T1000 (cell line): ENCODE data around the gene ASIC2.

Experiments
- DNase-seq: peaks from one replicate; lab custom pipeline; 2025; ENCODE audit warnings: mixed read lengths; lab: John Stamatoyannopoulos, UW

ASIC2 gene

GRCh38 chr17:33287096-33287725, 5.9 kb downstream of the ASIC2 start:
- no peak for DNase-seq

- no peak for DNase-seq
These were observed 7.7 kb downstream of the ASIC2 start for GRCh38 chr17:33285413-33285812.

DNA sequence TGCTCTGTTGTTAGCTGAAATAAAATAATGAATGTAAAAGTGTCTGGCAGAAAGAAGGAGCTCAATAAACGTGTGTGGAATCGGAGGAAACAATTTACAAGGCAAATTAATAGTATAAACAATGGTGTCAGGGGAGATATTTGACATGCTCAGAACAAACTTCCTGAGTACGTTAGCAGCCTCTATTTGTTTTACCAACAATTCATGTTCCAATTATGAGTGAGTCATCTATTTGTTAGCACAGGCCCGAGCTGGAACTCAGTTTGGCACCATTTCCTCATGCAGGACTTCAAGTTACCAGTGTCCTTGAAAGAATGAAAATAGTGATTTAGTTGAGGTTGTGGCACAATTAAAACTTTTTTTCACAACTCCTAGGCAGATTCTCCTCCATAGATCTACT, 9.1 kb downstream of the ASIC2 start:
- no peak for DNase-seq

GRCh38 chr17:33280162-33280943, 12.7 kb downstream of the ASIC2 start:
- DNase-seq = no peak

GRCh38 chr17:33277436-33278100, 15.5 kb downstream of the ASIC2 start:
- no peak for DNase-seq

DNA sequence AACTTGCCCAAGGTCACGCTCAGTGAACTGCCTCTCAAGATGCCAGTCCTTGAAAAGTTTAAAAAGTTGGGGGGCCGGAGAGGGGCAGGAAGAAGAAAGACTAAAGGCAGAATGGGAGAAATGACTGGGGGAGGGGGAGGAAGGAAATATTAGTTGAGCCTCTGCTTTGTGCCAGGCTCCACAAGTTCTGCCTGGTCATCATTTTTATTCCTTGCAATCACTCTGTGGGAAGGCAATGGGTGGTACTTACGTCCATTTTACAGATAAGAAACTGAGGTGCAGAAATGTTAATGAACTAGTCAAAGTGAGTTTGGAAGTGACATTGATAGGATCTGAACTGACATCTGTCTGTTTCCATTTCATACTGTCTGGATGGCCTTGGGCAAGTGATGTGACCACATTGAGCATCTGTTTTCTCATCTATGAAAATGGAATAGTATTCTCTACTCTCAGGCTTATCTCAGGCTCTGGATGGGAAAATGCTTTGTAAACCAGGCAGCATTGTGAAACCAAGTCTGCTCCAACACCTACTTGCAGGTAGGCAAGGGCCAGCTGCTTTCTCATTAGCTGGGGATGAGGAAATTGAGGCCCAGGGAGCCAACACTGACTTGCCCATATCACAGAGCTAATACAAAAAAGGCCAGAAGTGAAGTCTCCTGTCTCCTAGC, 19.2 kb downstream of the ASIC2 start:
- DNase-seq = no peak

- DNase-seq = no peak
These were observed 19.8 kb downstream of the ASIC2 start for GRCh38 chr17:33273271-33273670.

DNA sequence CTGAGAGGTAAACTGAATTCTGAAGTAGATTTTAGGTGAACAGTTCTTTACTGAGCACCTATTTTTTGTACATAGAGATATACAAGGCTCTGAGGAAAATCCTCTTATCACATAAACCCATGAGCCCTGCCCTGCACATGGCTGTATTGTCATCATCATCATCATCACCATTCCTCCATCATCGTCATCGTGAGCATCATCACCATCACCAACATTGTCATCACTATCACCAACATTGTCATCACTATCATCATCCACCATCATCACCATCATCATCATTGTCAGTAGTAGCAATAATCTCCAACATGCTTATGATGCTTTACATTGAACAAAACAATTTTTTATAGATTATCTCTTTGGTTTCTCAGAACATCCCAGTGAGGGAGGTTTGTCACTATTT, 20.7 kb downstream of the ASIC2 start:
- no peak for DNase-seq

- DNase-seq = no peak
These were observed 23.6 kb downstream of the ASIC2 start for GRCh38 chr17:33269337-33270060.

- no peak for DNase-seq
These were observed 25.1 kb downstream of the ASIC2 start for GRCh38 chr17:33267851-33268548.

GRCh38 chr17:33267271-33267790, 25.8 kb downstream of the ASIC2 start:
- no peak for DNase-seq

GRCh38 chr17:33266611-33267010, 26.5 kb downstream of the ASIC2 start:
- no peak for DNase-seq

DNA sequence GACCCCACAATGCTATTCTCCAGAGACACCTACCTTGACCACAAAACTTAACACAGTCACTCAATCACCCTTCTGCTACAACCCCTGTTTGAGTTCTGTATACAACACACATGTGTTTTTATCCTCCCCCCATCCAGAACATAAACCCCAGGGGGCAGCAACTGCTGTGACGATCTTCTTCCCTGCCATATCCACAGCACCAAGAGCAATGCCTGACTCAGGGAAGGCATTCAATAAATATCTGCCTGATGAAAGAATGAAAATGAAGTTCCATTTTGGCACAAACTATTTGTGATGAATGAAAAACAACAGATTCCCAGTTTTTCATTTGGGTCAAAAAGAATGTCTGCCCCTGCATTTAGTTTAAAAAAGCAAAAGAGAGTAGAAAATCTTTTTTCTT, 27.0 kb downstream of the ASIC2 start:
- no peak for DNase-seq

- no peak for DNase-seq
These were observed 29.7 kb downstream of the ASIC2 start for GRCh38 chr17:33263396-33263795.

- DNase-seq = no peak
These were observed 30.6 kb downstream of the ASIC2 start for GRCh38 chr17:33262266-33263123.

DNA sequence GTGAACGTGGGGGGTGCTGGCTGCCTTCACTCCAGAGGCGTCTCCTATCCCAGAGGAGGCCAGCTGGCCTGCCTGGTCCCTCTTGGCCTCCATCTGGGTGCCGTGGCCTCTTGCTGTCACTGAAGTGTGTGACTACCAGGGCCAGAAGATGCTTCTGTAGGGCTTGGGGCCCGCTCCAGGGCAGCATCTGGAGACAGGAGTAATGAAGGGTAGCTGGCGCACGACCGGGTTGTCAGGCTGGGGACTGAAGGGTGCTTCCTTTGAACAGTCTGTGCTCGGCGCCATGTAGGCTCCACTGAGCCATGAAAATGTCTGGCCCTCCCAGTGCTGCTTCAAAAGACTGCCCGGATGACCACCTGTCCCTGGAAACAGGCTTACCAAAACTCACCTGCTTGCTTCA, 31.3 kb downstream of the ASIC2 start:
- DNase-seq = no peak

DNA sequence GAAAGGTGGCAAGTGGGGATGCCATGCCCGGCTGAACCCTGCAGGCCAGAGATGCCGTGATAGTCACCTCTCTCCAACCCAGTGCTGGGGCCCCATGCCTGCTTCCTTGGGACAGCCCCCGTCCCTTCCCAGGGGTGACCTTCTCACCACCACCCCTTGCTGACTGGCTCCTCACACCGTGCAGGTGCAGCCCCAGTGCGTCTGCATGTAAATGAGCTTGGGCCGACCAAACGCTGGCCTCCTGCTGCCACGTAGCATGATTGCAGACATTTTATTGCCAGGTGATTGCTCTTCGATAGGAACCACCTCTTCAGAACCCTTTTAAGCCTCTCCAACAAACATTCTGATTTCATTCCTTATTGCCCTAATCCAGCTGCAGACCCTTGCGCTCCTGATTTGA, 32.5 kb downstream of the ASIC2 start:
- no peak for DNase-seq

DNA sequence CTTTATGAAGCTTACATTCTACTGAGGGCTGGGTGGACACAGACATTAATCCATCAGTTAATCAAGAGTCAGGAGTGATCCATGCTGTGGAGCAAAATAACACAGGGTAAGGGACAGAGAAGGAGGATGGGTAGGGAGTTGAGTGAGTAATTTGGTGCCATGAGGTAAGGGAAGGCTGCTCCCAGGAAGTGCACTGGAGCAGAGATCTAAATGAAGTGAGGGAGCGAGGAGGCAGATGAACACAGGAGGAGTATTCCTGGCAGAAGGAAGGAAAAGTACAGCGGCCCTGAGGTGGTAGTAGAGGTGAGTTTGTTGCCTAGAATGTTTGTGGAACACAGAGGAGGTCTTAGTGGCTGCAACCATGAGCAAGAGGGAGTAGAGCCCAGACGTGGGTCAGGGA, 34.8 kb downstream of the ASIC2 start:
- DNase-seq = no peak

GRCh38 chr17:33245183-33245582, 47.9 kb downstream of the ASIC2 start:
- no peak for DNase-seq

DNA sequence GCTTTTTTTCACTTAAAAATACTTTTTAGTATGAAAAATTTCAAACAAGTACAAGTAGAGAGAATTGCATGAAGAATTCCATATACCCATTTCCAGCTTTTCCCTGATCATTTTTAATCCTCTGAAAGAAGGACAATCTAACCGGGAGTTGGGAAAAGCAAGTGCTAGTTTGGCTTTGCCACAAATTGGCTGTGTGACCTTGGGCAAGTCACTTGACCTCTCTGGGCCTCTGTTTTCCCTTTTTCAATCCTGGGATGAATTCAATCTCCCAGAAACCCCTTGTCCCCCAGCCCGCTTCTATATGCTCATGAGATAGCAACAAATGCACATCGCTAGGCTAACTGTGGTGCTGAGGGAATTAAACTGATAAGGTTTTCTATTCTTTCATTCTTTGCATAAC, 49.4 kb downstream of the ASIC2 start:
- no peak for DNase-seq
